H1 (cell line): ENCODE measurements around the gene LHPP. TPM values are rescaled to one million over a fixed set of nuclear protein-coding genes. Genes with fewer than 3 reads are reported as not detected.

Experiments
- CTCF ChIA-PET: fragments of 300-600 bp; sonication (Branson Sonifier 250); formaldehyde crosslinking; loops from one replicate; lab custom pipeline; 2021; ENCODE audit not compliant: partially characterized antibody; lab: Charles Lee
- POLR2A ChIA-PET: fragments of 300-600 bp; sonication (Branson Sonifier 250); formaldehyde crosslinking; loops from one replicate; lab custom pipeline; 2021; ENCODE audit warnings: inconsistent platforms; ENCODE audit not compliant: partially characterized antibody; lab: Charles Lee
- DNase-seq, 2 experiments: peaks; one replicate each; pipeline versions ENCODE4 v3.0.0 to v3.0.0-alpha.2; 2010 to 2022; ENCODE audit warnings: low spot score in 2 of 2, low read depth in 1 of 2, mixed read lengths in 1 of 2
- FAIRE-seq: peaks from 2 replicates; lab custom pipeline; 2011; peaks lifted over from hg19 to GRCh38; lab: Jason Lieb, UNC
- H2AFZ ChIP-seq: 2 replicates; pipeline ENCODE4 v1.8.1; 2012; ENCODE audit warnings: low read length, inconsistent platforms
- H2AK5ac ChIP-seq: 2 replicates; pipeline ENCODE4 v1.6.1; 2013; ENCODE audit warnings: low read depth, low read length
- H2BK120ac ChIP-seq: replicated peaks from 2 replicates; pipeline ENCODE3; 2013; ENCODE audit warnings: low read depth, low read length, inconsistent platforms
- H2BK12ac ChIP-seq: 2 replicates; pipeline ENCODE4 v1.6.1; 2013; ENCODE audit warnings: low read depth, low read length
- H2BK15ac ChIP-seq: 2 replicates; pipeline ENCODE4 v1.6.1; 2013; ENCODE audit warnings: low read length
- H2BK20ac ChIP-seq: 2 replicates; pipeline ENCODE4 v1.6.1; 2013; ENCODE audit warnings: low read length
- H2BK5ac ChIP-seq: 2 replicates; pipeline ENCODE4 v1.6.1; 2013; ENCODE audit warnings: low read depth, low read length
- H3K14ac ChIP-seq: 2 replicates; pipeline ENCODE4 v1.6.1; 2013; ENCODE audit warnings: inconsistent platforms; ENCODE audit not compliant: insufficient read length
- H3K18ac ChIP-seq: 2 replicates; pipeline ENCODE4 v1.6.1; 2013; ENCODE audit warnings: low read length; ENCODE audit errors: extremely low read depth
- H3K23ac ChIP-seq: 2 replicates; pipeline ENCODE4 v1.6.1; 2013; ENCODE audit warnings: inconsistent platforms; ENCODE audit not compliant: insufficient read length
- H3K23me2 ChIP-seq: 2 replicates; pipeline ENCODE4 v1.6.1; 2013; ENCODE audit warnings: low read depth, low read length
- H3K27ac ChIP-seq: 2 replicates; pipeline ENCODE4 v1.6.1; 2011; ENCODE audit warnings: low read depth, low read length, inconsistent platforms
- H3K27me3 ChIP-seq, 4 experiments: replicated peaks in 1 of 4; 1 replicate in 1 of 4; 2 replicates in 3 of 4; pipeline versions ENCODE4 v1.6.1 to v1.8.1; 2011 to 2013; ENCODE audit warnings: low read length in 3 of 4, mild to moderate bottlenecking in 3 of 4, inconsistent platforms in 2 of 4, mixed read lengths in 2 of 4, moderate library complexity in 1 of 4; ENCODE audit not compliant: control insufficient read depth in 3 of 4, insufficient read depth in 3 of 4; ENCODE audit errors: extremely low read depth in 1 of 4
- H3K36me3 ChIP-seq, 4 experiments: 2 replicates each; pipeline versions ENCODE4 v1.6.1 to v1.8.1; 2011 to 2013; ENCODE audit warnings: mild to moderate bottlenecking in 4 of 4, low read length in 3 of 4, moderate library complexity in 2 of 4, control low read depth in 1 of 4, inconsistent platforms in 1 of 4; ENCODE audit not compliant: insufficient read depth in 4 of 4, control insufficient read depth in 2 of 4
- H3K4ac ChIP-seq: replicated peaks from 2 replicates; pipeline ENCODE3; 2013; ENCODE audit warnings: low read length, low read depth, mixed read lengths, inconsistent platforms; ENCODE audit not compliant: insufficient read length
- H3K4me1 ChIP-seq, 4 experiments: replicated peaks in 1 of 4; 1 replicate in 1 of 4; 2 replicates in 3 of 4; pipeline versions ENCODE4 v1.6.1 to v1.8.1; 2011 to 2013; ENCODE audit warnings: low read length in 3 of 4, inconsistent platforms in 2 of 4, mixed read lengths in 1 of 4; ENCODE audit not compliant: insufficient read depth in 4 of 4, control insufficient read depth in 3 of 4
- H3K4me2 ChIP-seq, 2 experiments: 2 replicates each; pipeline versions ENCODE4 v1.6.1 to v1.8.1; 2011 to 2013; ENCODE audit warnings: low read depth in 2 of 2, low read length in 2 of 2, control low read depth in 1 of 2, inconsistent platforms in 1 of 2, mild to moderate bottlenecking in 1 of 2; ENCODE audit not compliant: insufficient read depth in 1 of 2
- H3K4me3 ChIP-seq, 4 experiments: fragments of 200-600, 300-600 bp in 1 of 4; sonication (generic), shearing (Covaris generic), sonication (Bioruptor Twin) in 1 of 4; 2 replicates each; pipeline versions ENCODE4 v1.5.1 to v1.8.1; 2011 to 2016; ENCODE audit warnings: low read length in 4 of 4, low read depth in 3 of 4, control low read depth in 2 of 4, inconsistent platforms in 2 of 4, mild to moderate bottlenecking in 2 of 4, mixed read lengths in 1 of 4, moderate library complexity in 1 of 4; ENCODE audit not compliant: insufficient read depth in 2 of 4; ENCODE audit errors: extremely low read depth in 1 of 4
- H3K56ac ChIP-seq: replicated peaks from 2 replicates; pipeline ENCODE3; 2013; ENCODE audit warnings: low read depth, mild to moderate bottlenecking, mixed read lengths, low read length, inconsistent platforms; ENCODE audit not compliant: insufficient read length
- H3K79me1 ChIP-seq: 2 replicates; pipeline ENCODE4 v1.6.1; 2013; ENCODE audit warnings: low read depth, low read length, control low read depth
- H3K79me2 ChIP-seq, 2 experiments: 2 replicates each; pipeline versions ENCODE4 v1.6.1 to v1.8.1; 2012 to 2013; ENCODE audit warnings: low read length in 2 of 2, mild to moderate bottlenecking in 2 of 2, inconsistent platforms in 1 of 2; ENCODE audit not compliant: insufficient read depth in 2 of 2, control insufficient read depth in 1 of 2
- H3K9ac ChIP-seq, 4 experiments: replicated peaks in 1 of 4; 1 replicate in 1 of 4; 2 replicates in 3 of 4; pipeline versions ENCODE4 v1.6.1 to v1.8.1; 2011 to 2013; ENCODE audit warnings: low read depth in 3 of 4, low read length in 3 of 4, control low read depth in 2 of 4, mild to moderate bottlenecking in 2 of 4, moderate library complexity in 2 of 4, inconsistent platforms in 1 of 4; ENCODE audit errors: extremely low read depth in 1 of 4
- H3K9me3 ChIP-seq, 2 experiments: 2 replicates each; pipeline versions ENCODE4 v1.6.1 to v1.8.1; 2012 to 2013; ENCODE audit warnings: mild to moderate bottlenecking in 2 of 2, moderate library complexity in 2 of 2, control low read depth in 1 of 2, inconsistent platforms in 1 of 2, low read depth in 1 of 2, low read length in 1 of 2, mixed read lengths in 1 of 2; ENCODE audit not compliant: insufficient read depth in 2 of 2
- H4K20me1 ChIP-seq, 2 experiments: replicated peaks in 1 of 2; 2 replicates each; pipeline versions ENCODE3 to v1.8.1; 2011 to 2013; ENCODE audit warnings: inconsistent platforms in 2 of 2, low read length in 2 of 2, mild to moderate bottlenecking in 1 of 2; ENCODE audit not compliant: insufficient read depth in 2 of 2, control insufficient read depth in 1 of 2
- H4K5ac ChIP-seq: 2 replicates; pipeline ENCODE4 v1.6.1; 2013; ENCODE audit warnings: low read length, low read depth, mixed read lengths, inconsistent platforms; ENCODE audit not compliant: insufficient read length
- H4K8ac ChIP-seq: 2 replicates; pipeline ENCODE4 v1.8.0; 2013; ENCODE audit warnings: mild to moderate bottlenecking, moderate library complexity, low read length, inconsistent platforms; ENCODE audit not compliant: insufficient read depth; ENCODE audit errors: extremely low read depth
- H4K91ac ChIP-seq: replicated peaks from 2 replicates; pipeline ENCODE3; 2013; ENCODE audit warnings: low read length, mixed read lengths, inconsistent platforms; ENCODE audit not compliant: insufficient read length
- WGBS, 2 experiments: shearing (Covaris generic) in 1 of 2; methylation state at CpG; one replicate each; pipeline versions ENCODE4 v1.1.6 to v1.1.7; 2013 to 2015; ENCODE audit warnings: low lambda C conversion rate in 2 of 2, mixed read lengths in 2 of 2, inconsistent platforms in 1 of 2, low coverage in 1 of 2, missing lambda C conversion rate in 1 of 2; ENCODE audit not compliant: insufficient replicate concordance in 2 of 2, insufficient coverage in 1 of 2, insufficient read length in 1 of 2; ENCODE audit errors: extremely low coverage in 1 of 2, missing lambda C conversion rate in 1 of 2; 5-methylcytosine and 5-hydroxymethylcytosine counted together
- polyA plus RNA-seq, 7 experiments: library from polyadenylated mRNA; depleted of rRNA in 3 of 7; stranded (reverse) in 5 of 7; unstranded in 2 of 7; fragments of >200 nt in 5 of 7; fragments of 200-250 nt in 2 of 7; gene quantifications; 1 replicate in 5 of 7; 2 replicates in 1 of 7; 4 replicates in 1 of 7; pipeline versions ENCODE4 v1.2.1 to v1.2.3, GENCODE V29; 2011 to 2013; ENCODE audit warnings: missing spikeins in 2 of 7, mixed read lengths in 2 of 7
- total RNA-seq: library from RNA; stranded (reverse); fragmentation: NEBNext Ultra II Directional; extraction: Animal tissue kit (Norgen Biotek cat#: 25700); gene quantifications from 2 replicates; pipeline ENCODE4 v1.2.1, GENCODE V29; 2021

LHPP gene
- total and polyA plus RNA-seq, 2 of the 8 experiments (the other 6 are each of a cell fraction or from before 2014, with no cell fraction given), result 26.0 to 45.0 TPM

- H2AFZ ChIP-seq, result no peak overlapping the region
- H2BK5ac ChIP-seq, result no peak overlapping the region
- no peak overlapping the region for H3K23ac ChIP-seq
- no peak overlapping the region for H2AK5ac ChIP-seq
- no peaks in the 10 kb centered on the region; a peak in 1 of 7 replicates for H3K4me1 ChIP-seq
- no peak overlapping the region for H3K9ac ChIP-seq
- no peak overlapping the region for H3K14ac ChIP-seq
- H3K27ac ChIP-seq, result no peak overlapping the region
- no peaks in the 10 kb centered on the region; a peak in 1 of 4 replicates for H3K79me2 ChIP-seq
- H4K5ac ChIP-seq, result no peak overlapping the region
- no peak overlapping the region for H3K56ac ChIP-seq
- H3K18ac ChIP-seq, result no peak overlapping the region
- no peak overlapping the region for H4K91ac ChIP-seq
- no peak for FAIRE-seq
- H3K4ac ChIP-seq, result no peak overlapping the region
- H2BK20ac ChIP-seq, result no peak overlapping the region
- H3K4me3 ChIP-seq, result no peak overlapping the region
- peaks cover 0 to 7% of the 10 kb centered on the region in 2 experiments for H4K20me1 ChIP-seq
- H3K23me2 ChIP-seq, result 0 out of 2 replicates have a peak, but pooled peaks cover 2% of the 10 kb centered on the region
- H2BK12ac ChIP-seq, result no peak overlapping the region
- no peak overlapping the region for H3K4me2 ChIP-seq
- POLR2A ChIA-PET, result no interaction called here
- CTCF ChIA-PET, result interaction anchor here (0.6 to 2.5 kb wide), 8 partner anchors 8 to 106 kb away, joined by 3 to 10 read pairs (median 6); no protein-coding TSS in a partner anchor
- H3K36me3 ChIP-seq, result no peaks in the 10 kb centered on the region
- WGBS, 2 experiments, result 86% methylated on average over 19 of the region's 19 CpGs; no CpG with 5 or more reads in 1 of the 2 experiments
- no peak overlapping the region for H2BK120ac ChIP-seq
- no peaks in the 10 kb centered on the region for H3K27me3 ChIP-seq
- H2BK15ac ChIP-seq, result no peak overlapping the region
- H3K79me1 ChIP-seq, result no peaks in the 10 kb centered on the region
- H3K9me3 ChIP-seq, result no peaks in the 10 kb centered on the region
- no peak for DNase-seq
- H4K8ac ChIP-seq, result no peak overlapping the region
Observed at GRCh38 chr10:124636271-124636995, 174.8 kb downstream of the LHPP start.
